ENCODE results near the gene PIGN. TPM values are rescaled to one million over a fixed set of nuclear protein-coding genes. Genes with fewer than 3 reads are reported as not detected.

PIGN gene
- total RNA-seq, 8 experiments from 2014 or later: 10.3 to 38.8 (median 15.6) TPM

GRCh38 chr18:62128157-62128556 is 58.7 kb downstream of the PIGN start:
- no peaks in the 10 kb centered on the region for H3K4me1 ChIP-seq (replicated peaks in 1 of 2)
- ATAC-seq (replicated peaks in 6 of 8): no peak
- H3K27ac ChIP-seq: no peak overlapping the region
- in situ Hi-C loops (cut with MboI; ENCODE audit: low pct_unique_long_range_greater_than_20kb in 2 of 9, low sequenced_read_pairs in 9 of 9, unreplicated experiment in 9 of 9): loop anchor here in 7 of 9 experiments (25.0 kb wide), 5 partner anchors 216 to 1441 kb away; partner anchors contain the start of gene RNF152 (in 1 of the 7)
- 0 to 67% (median 44%) methylated on average over 1 of the region's 1 CpG; no CpG with 5 or more reads in 2 of the 10 experiments for WGBS, 10 experiments
- no peak overlapping the region for H3K4me3 ChIP-seq

GRCh38 chr18:62126737-62127136 is 60.1 kb downstream of the PIGN start:
- Histone ChIP-seq H3K4me3 (no peak overlapping the region), H3K27ac (no peak overlapping the region), H3K4me1 (replicated peaks in 1 of 2) (no peaks in the 10 kb centered on the region)
- WGBS, 10 experiments: 40 to 100% (median 90%) methylated on average over 1 to 2 of the region's 2 CpGs; no CpG with 5 or more reads in 1 of the 10 experiments
- in situ Hi-C loops (cut with MboI; ENCODE audit: low pct_unique_long_range_greater_than_20kb in 2 of 9, low sequenced_read_pairs in 9 of 9, unreplicated experiment in 9 of 9): loop anchor here in 7 of 9 experiments (25.0 kb wide), 5 partner anchors 214 to 1439 kb away; partner anchors contain the start of gene RNF152 (in 1 of the 7)
- no peak for ATAC-seq (replicated peaks in 6 of 8)

GRCh38 chr18:62125702-62126101 is 61.2 kb downstream of the PIGN start:
- ATAC-seq (replicated peaks in 6 of 8): no peak
- no peak overlapping the region for H3K27ac ChIP-seq
- WGBS, 10 experiments: 88 to 100% (median 96%) methylated on average over 1 to 2 of the region's 2 CpGs
- H3K4me3 ChIP-seq: no peak overlapping the region
- in situ Hi-C loops (cut with MboI; ENCODE audit: low pct_unique_long_range_greater_than_20kb in 2 of 9, low sequenced_read_pairs in 9 of 9, unreplicated experiment in 9 of 9): loop anchor here in 7 of 9 experiments (25.0 kb wide), 5 partner anchors 213 to 1438 kb away; partner anchors contain the start of gene RNF152 (in 1 of the 7)
- H3K4me1 ChIP-seq (replicated peaks in 1 of 2): no peaks in the 10 kb centered on the region

- H3K4me3 ChIP-seq: no peak overlapping the region
- in situ Hi-C loops (cut with MboI; ENCODE audit: low pct_unique_long_range_greater_than_20kb in 2 of 9, low sequenced_read_pairs in 9 of 9, unreplicated experiment in 9 of 9): no loop called here
- H3K4me1 ChIP-seq (replicated peaks in 1 of 2): no peaks in the 10 kb centered on the region
- no peak for ATAC-seq (replicated peaks in 6 of 8)
- WGBS, 10 experiments: 45 to 100% (median 83%) methylated on average over 1 of the region's 1 CpG; no CpG with 5 or more reads in 3 of the 10 experiments
- H3K27ac ChIP-seq: no peak overlapping the region
These were observed 64.5 kb downstream of the PIGN start for GRCh38 chr18:62122330-62122729.

- ATAC-seq (replicated peaks in 6 of 8): no peak
- no peaks in the 10 kb centered on the region for H3K4me1 ChIP-seq (replicated peaks in 1 of 2)
- 36 to 100% (median 97%) methylated on average over 1 of the region's 1 CpG for WGBS, 10 experiments
- in situ Hi-C loops (cut with MboI; ENCODE audit: low pct_unique_long_range_greater_than_20kb in 2 of 9, low sequenced_read_pairs in 9 of 9, unreplicated experiment in 9 of 9): no loop called here
- H3K4me3 ChIP-seq: no peak overlapping the region
- no peak overlapping the region for H3K27ac ChIP-seq
These were observed 67.0 kb downstream of the PIGN start for GRCh38 chr18:62119884-62120283.

GRCh38 chr18:62118328-62118727 is 68.5 kb downstream of the PIGN start:
- Histone ChIP-seq H3K4me3 (no peak overlapping the region), H3K27ac (no peak overlapping the region), H3K4me1 (replicated peaks in 1 of 2) (no peaks in the 10 kb centered on the region)
- ATAC-seq (replicated peaks in 6 of 8): no peak
- in situ Hi-C loops (cut with MboI; ENCODE audit: low pct_unique_long_range_greater_than_20kb in 2 of 9, low sequenced_read_pairs in 9 of 9, unreplicated experiment in 9 of 9): no loop called here

GRCh38 chr18:62109676-62110075 is 77.2 kb downstream of the PIGN start:
- Histone ChIP-seq H3K4me1 (replicated peaks in 1 of 2) (no peaks in the 10 kb centered on the region), H3K4me3 (no peak overlapping the region), H3K27ac (no peak overlapping the region)
- 80 to 100% (median 83%) methylated on average over 1 of the region's 1 CpG; no CpG with 5 or more reads in 3 of the 10 experiments for WGBS, 10 experiments
- no peak for ATAC-seq (replicated peaks in 6 of 8)
- in situ Hi-C loops (cut with MboI; ENCODE audit: low pct_unique_long_range_greater_than_20kb in 2 of 9, low sequenced_read_pairs in 9 of 9, unreplicated experiment in 9 of 9): no loop called here

GRCh38 chr18:62107881-62108280 is 79.0 kb downstream of the PIGN start:
- WGBS, 10 experiments: 75 to 100% (median 100%) methylated on average over 1 of the region's 1 CpG; no CpG with 5 or more reads in 1 of the 10 experiments
- Histone ChIP-seq H3K4me1 (replicated peaks in 1 of 2) (no peaks in the 10 kb centered on the region), H3K27ac (no peak overlapping the region), H3K4me3 (no peak overlapping the region)
- ATAC-seq (replicated peaks in 6 of 8): no peak
- in situ Hi-C loops (cut with MboI; ENCODE audit: low pct_unique_long_range_greater_than_20kb in 2 of 9, low sequenced_read_pairs in 9 of 9, unreplicated experiment in 9 of 9): no loop called here

GRCh38 chr18:62106271-62106670 is 80.6 kb downstream of the PIGN start:
- ATAC-seq (replicated peaks in 6 of 8): no peak
- in situ Hi-C loops (cut with MboI; ENCODE audit: low pct_unique_long_range_greater_than_20kb in 2 of 9, low sequenced_read_pairs in 9 of 9, unreplicated experiment in 9 of 9): no loop called here

GRCh38 chr18:62105376-62105775 is 81.5 kb downstream of the PIGN start:
- H3K4me3 ChIP-seq: no peak overlapping the region
- in situ Hi-C loops (cut with MboI; ENCODE audit: low pct_unique_long_range_greater_than_20kb in 2 of 9, low sequenced_read_pairs in 9 of 9, unreplicated experiment in 9 of 9): no loop called here
- 91 to 100% (median 98%) methylated on average over 1 to 3 of the region's 3 CpGs for WGBS, 10 experiments
- ATAC-seq (replicated peaks in 6 of 8): no peak
- no peak overlapping the region for H3K27ac ChIP-seq
- H3K4me1 ChIP-seq (replicated peaks in 1 of 2): no peaks in the 10 kb centered on the region

More at GRCh38 chr18:62106271-62106670, 80.6 kb downstream of the PIGN start:
- WGBS, 10 experiments: 78 to 100% (median 88%) methylated on average over 1 to 2 of the region's 2 CpGs
- H3K27ac ChIP-seq: no peak overlapping the region
- no peaks in the 10 kb centered on the region for H3K4me1 ChIP-seq (replicated peaks in 1 of 2)
- no peak overlapping the region for H3K4me3 ChIP-seq

GRCh38 chr18:62102221-62102620 is 84.6 kb downstream of the PIGN start:
- no peaks in the 10 kb centered on the region for H3K4me1 ChIP-seq (replicated peaks in 1 of 2)
- H3K4me3 ChIP-seq: no peak overlapping the region
- in situ Hi-C loops (cut with MboI; ENCODE audit: low pct_unique_long_range_greater_than_20kb in 2 of 9, low sequenced_read_pairs in 9 of 9, unreplicated experiment in 9 of 9): no loop called here
- WGBS, 10 experiments: 100% methylated on average over 1 of the region's 1 CpG; no CpG with 5 or more reads in 3 of the 10 experiments
- no peak overlapping the region for H3K27ac ChIP-seq
- ATAC-seq (replicated peaks in 6 of 8): no peak

- no peaks in the 10 kb centered on the region for H3K4me1 ChIP-seq (replicated peaks in 1 of 2)
- 67 to 100% (median 96%) methylated on average over 1 of the region's 1 CpG; no CpG with 5 or more reads in 2 of the 10 experiments for WGBS, 10 experiments
- no peak overlapping the region for H3K27ac ChIP-seq
- H3K4me3 ChIP-seq: no peak overlapping the region
- in situ Hi-C loops (cut with MboI; ENCODE audit: low pct_unique_long_range_greater_than_20kb in 2 of 9, low sequenced_read_pairs in 9 of 9, unreplicated experiment in 9 of 9): no loop called here
- no peak for ATAC-seq (replicated peaks in 6 of 8)
These were observed 85.5 kb downstream of the PIGN start for GRCh38 chr18:62101321-62101721.

- ATAC-seq (replicated peaks in 6 of 8): no peak
- Histone ChIP-seq H3K4me3 (no peak overlapping the region), H3K4me1 (replicated peaks in 1 of 2) (no peaks in the 10 kb centered on the region), H3K27ac (no peak overlapping the region)
- in situ Hi-C loops (cut with MboI; ENCODE audit: low pct_unique_long_range_greater_than_20kb in 2 of 9, low sequenced_read_pairs in 9 of 9, unreplicated experiment in 9 of 9): no loop called here
- 83 to 100% (median 93%) methylated on average over 3 to 4 of the region's 4 CpGs for WGBS, 10 experiments
These were observed 87.9 kb downstream of the PIGN start for GRCh38 chr18:62098960-62099359.

GRCh38 chr18:62097698-62098097 is 89.2 kb downstream of the PIGN start:
- Histone ChIP-seq H3K27ac (no peak overlapping the region), H3K4me1 (replicated peaks in 1 of 2) (no peaks in the 10 kb centered on the region), H3K4me3 (no peak overlapping the region)
- ATAC-seq (replicated peaks in 6 of 8): peak in 3 of 8 experiments; percentile 62 to 73 (median 63)
- in situ Hi-C loops (cut with MboI; ENCODE audit: low pct_unique_long_range_greater_than_20kb in 2 of 9, low sequenced_read_pairs in 9 of 9, unreplicated experiment in 9 of 9): no loop called here
- 14 to 100% (median 96%) methylated on average over 1 to 4 of the region's 4 CpGs for WGBS, 10 experiments

Data from motor neuron (in vitro differentiated cells).